ENCODE data around the gene MRGPRF.

DNA sequence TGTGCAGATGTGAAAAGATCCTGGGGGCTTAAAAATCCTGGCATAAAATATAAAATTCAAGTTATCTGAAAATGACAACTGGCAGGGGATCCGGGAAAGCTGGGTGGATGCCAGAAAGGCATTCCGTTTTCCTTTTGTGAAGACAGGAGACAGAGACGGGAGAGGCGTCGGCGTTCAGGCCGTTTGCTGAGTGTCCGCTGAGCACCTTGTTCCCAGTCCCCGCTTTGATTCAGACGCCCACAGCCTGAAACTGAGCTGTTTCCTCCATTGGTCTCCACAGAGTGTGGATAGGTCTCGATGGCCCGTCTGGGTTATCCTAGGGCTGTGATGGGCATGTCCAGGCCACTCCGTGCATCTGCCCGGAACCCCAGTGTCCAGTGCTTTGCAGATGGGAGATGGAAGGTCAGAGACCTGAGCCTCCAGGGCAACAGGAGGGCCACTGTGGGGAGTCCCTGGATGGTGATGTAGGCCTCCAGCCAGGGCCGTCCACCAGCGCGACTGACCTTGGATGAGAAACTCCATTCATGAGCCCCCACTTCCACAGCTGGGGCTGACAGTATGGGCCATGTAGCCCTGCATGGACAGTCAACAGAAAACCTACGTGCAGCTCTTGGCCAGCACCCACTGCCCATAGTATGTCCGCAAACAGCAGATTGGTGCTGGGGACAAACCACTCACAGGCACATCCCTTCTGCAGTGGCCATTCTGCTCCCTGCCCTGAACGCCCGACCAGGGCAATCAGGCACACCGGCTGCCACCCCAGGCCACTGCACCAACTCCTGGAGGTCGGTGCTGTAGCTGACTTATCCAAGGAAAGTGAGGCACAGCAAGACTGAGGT lies 11.6 kb downstream of the MRGPRF start:
- no peak for TF ChIP-seq CTCF (conservative IDR thresholded peaks at IDR 0.05 in 1 of 2, IDR thresholded peaks at IDR 0.05 in 1 of 2; ENCODE audit: extremely low read depth in 1 of 2, insufficient read depth in 1 of 2, low read depth in 1 of 2, low read length in 2 of 2)
- TF ChIP-seq EZH2 (IDR thresholded peaks at IDR 0.05; ENCODE audit: borderline replicate concordance, low read length): no peak
